PC-3 (cell line): ENCODE results near the gene OBP2B. TPM values are rescaled to one million over a fixed set of nuclear protein-coding genes. Genes with fewer than 3 reads are reported as not detected.

Experiments used
- ATAC-seq: fragments of 200-7000 bp; cut with Tn5 transposase; 2 replicates; pipeline ENCODE4 v1.9.1; 2020; ENCODE audit warnings: mild to moderate bottlenecking, moderate library complexity
- BruUV-seq: library from RNA; stranded (reverse); fragments of 400-500 nt; replicated peaks from 2 replicates; lab custom pipeline; 2021; lab: Mats Ljungman, UMichigan
- CTCF ChIA-PET: fragments of 300-600 bp; sonication (Branson Sonifier 250); formaldehyde crosslinking; loops from one replicate; lab custom pipeline; 2022; ENCODE audit warnings: antibody characterized with exemption; lab: Charles Lee
- POLR2A ChIA-PET: fragments of 300-600 bp; sonication (Branson Sonifier 250); formaldehyde crosslinking; loops from one replicate; lab custom pipeline; 2022; ENCODE audit warnings: antibody characterized with exemption; ENCODE audit not compliant: unreplicated experiment; lab: Charles Lee
- DNase-seq: peaks from one replicate; pipeline ENCODE4 v3.0.0-alpha.2; 2015
- H2AFZ ChIP-seq: fragments of 300-600 bp; sonication (generic); 2 replicates; pipeline ENCODE4 v1.6.0; 2016; ENCODE audit warnings: antibody characterized with exemption, low read length
- H3F3A ChIP-seq: fragments of 300-600 bp; sonication (generic); one replicate; pipeline ENCODE4 v1.6.0; 2017; ENCODE audit warnings: antibody characterized with exemption, low read length, control low read depth, mild to moderate bottlenecking; ENCODE audit not compliant: unreplicated experiment
- H3K27ac ChIP-seq: fragments of 300-600 bp; sonication (generic); 2 replicates; pipeline ENCODE4 v1.5.1; 2016; ENCODE audit warnings: mild to moderate bottlenecking, low read length
- H3K27me3 ChIP-seq: fragments of 300-600 bp; sonication (generic); 2 replicates; pipeline ENCODE4 v1.6.1; 2016; ENCODE audit warnings: low read length, mixed read lengths
- H3K36me3 ChIP-seq: fragments of 300-600 bp; sonication (generic); 2 replicates; pipeline ENCODE4 v1.6.1; 2016; ENCODE audit warnings: low read depth, mixed run types, low read length, mixed read lengths
- H3K4me1 ChIP-seq: fragments of 300-600 bp; sonication (generic); 2 replicates; pipeline ENCODE4 v1.5.1; 2016; ENCODE audit warnings: low read length; ENCODE audit not compliant: insufficient read depth
- H3K4me2 ChIP-seq: fragments of 300-600 bp; sonication (generic); 2 replicates; pipeline ENCODE4 v1.6.0; 2016; ENCODE audit warnings: low read length
- H3K4me3 ChIP-seq: fragments of 300-600 bp; sonication (generic); 2 replicates; pipeline ENCODE4 v1.5.1; 2016; ENCODE audit warnings: mild to moderate bottlenecking, low read length, mixed read lengths
- H3K79me2 ChIP-seq: fragments of 300-600 bp; sonication (generic); 2 replicates; pipeline ENCODE4 v1.6.1; 2017; ENCODE audit warnings: low read length, mixed read lengths
- H3K9ac ChIP-seq: fragments of 300-600 bp; sonication (generic); 2 replicates; pipeline ENCODE4 v1.6.0; 2016; ENCODE audit warnings: mild to moderate bottlenecking, low read length
- H3K9me2 ChIP-seq: fragments of 300-600 bp; sonication (generic); replicated peaks from 2 replicates; pipeline ENCODE4 v1.6.1; 2016; ENCODE audit warnings: mixed run types, low read length, mixed read lengths
- H3K9me3 ChIP-seq: fragments of 300-600 bp; sonication (generic); 2 replicates; pipeline ENCODE4 v1.6.1; 2016; ENCODE audit warnings: low read length, mixed read lengths
- H4K20me1 ChIP-seq: fragments of 300-600 bp; sonication (generic); 2 replicates; pipeline ENCODE4 v1.6.1; 2016; ENCODE audit warnings: low read length, mixed read lengths
- CTCF ChIP-seq: fragments of 300-600 bp; sonication (generic); conservative IDR thresholded peaks from 2 replicates; pipeline ENCODE4 v1.5.1; 2017; ENCODE audit warnings: antibody characterized with exemption, low read depth, mild to moderate bottlenecking, low read length
- EZH2 ChIP-seq: fragments of 300-600 bp; sonication (generic); IDR thresholded peaks from one replicate; pipeline ENCODE4 v1.6.1; 2017; ENCODE audit warnings: antibody characterized with exemption, mild to moderate bottlenecking, low read length; ENCODE audit not compliant: unreplicated experiment
- EZH2phosphoT487 ChIP-seq: fragments of 300-600 bp; sonication (generic); IDR thresholded peaks from 2 replicates; pipeline ENCODE4 v1.6.1; 2018; ENCODE audit warnings: mild to moderate bottlenecking, antibody characterized with exemption, low read length, borderline replicate concordance
- intact Hi-C: fragments of 100-400 bp; cut with micrococcal nuclease; formaldehyde crosslinking; loops from 2 replicates; pipeline ENCODE4 v1.9.0; 2023
- total RNA-seq: library from RNA; depleted of rRNA; stranded (reverse); fragments of >200 nt; gene quantifications from 2 replicates; pipeline ENCODE4 v1.2.3, GENCODE V29; 2014

Gene OBP2B
- total RNA-seq, 1 experiment from 2014 or later = not detected

- Histone ChIP-seq H3K4me3 (no peak overlapping the region), H3K9me2 (no peaks in the 10 kb centered on the region), H3K27ac (no peak overlapping the region), H4K20me1 (no peaks in the 10 kb centered on the region), H3K9ac (no peak overlapping the region), H3K9me3 (no peaks in the 10 kb centered on the region), H3K36me3 (no peaks in the 10 kb centered on the region), H3K4me2 (no peak overlapping the region), H2AFZ (no peak overlapping the region), H3K4me1 (peaks cover 31% of the 10 kb centered on the region), H3F3A (no peaks in the 10 kb centered on the region), H3K27me3 (no peaks in the 10 kb centered on the region), H3K79me2 (no peaks in the 10 kb centered on the region)
- BruUV-seq = no TSS peak
- intact Hi-C loops = no loop called here
- TF ChIP-seq CTCF (no peak), EZH2phosphoT487 (no peak), EZH2 (no peak)
- no peak for ATAC-seq
- ChIA-PET POLR2A (no interaction called here), CTCF (no interaction called here)
- no peak for DNase-seq
These were observed 40.3 kb upstream of the OBP2B start for GRCh38 chr9:133249337-133249736.

- Histone ChIP-seq H3K4me1 (peaks cover 31% of the 10 kb centered on the region), H3K4me2 (no peak overlapping the region), H4K20me1 (no peaks in the 10 kb centered on the region), H3K79me2 (no peaks in the 10 kb centered on the region), H2AFZ (no peak overlapping the region), H3F3A (no peaks in the 10 kb centered on the region), H3K27ac (no peak overlapping the region), H3K4me3 (no peak overlapping the region), H3K9me3 (no peaks in the 10 kb centered on the region), H3K9me2 (no peaks in the 10 kb centered on the region), H3K27me3 (no peaks in the 10 kb centered on the region), H3K36me3 (no peaks in the 10 kb centered on the region), H3K9ac (no peak overlapping the region)
- POLR2A ChIA-PET = no interaction called here
- no peak for DNase-seq
- intact Hi-C loops = no loop called here
- CTCF ChIA-PET = no interaction called here
- ATAC-seq = no peak
- TF ChIP-seq CTCF = no peak
- TF ChIP-seq EZH2phosphoT487 = no peak
- TF ChIP-seq EZH2 = no peak
- no TSS peak for BruUV-seq
These were observed 39.8 kb upstream of the OBP2B start for GRCh38 chr9:133248726-133249295.

GRCh38 chr9:133247632-133248031, 38.6 kb upstream of the OBP2B start:
- Histone ChIP-seq H3K4me3 (no peak overlapping the region), H3K79me2 (no peaks in the 10 kb centered on the region), H3K4me2 (no peak overlapping the region), H3K27ac (no peak overlapping the region), H3K36me3 (no peaks in the 10 kb centered on the region), H3F3A (no peaks in the 10 kb centered on the region), H3K27me3 (no peaks in the 10 kb centered on the region), H3K9ac (no peak overlapping the region), H3K4me1 (peaks cover 26% of the 10 kb centered on the region), H3K9me2 (no peaks in the 10 kb centered on the region), H4K20me1 (no peaks in the 10 kb centered on the region), H2AFZ (no peak overlapping the region), H3K9me3 (no peaks in the 10 kb centered on the region)
- no TSS peak for BruUV-seq
- no peak for DNase-seq
- intact Hi-C loops = no loop called here
- TF ChIP-seq EZH2phosphoT487 (no peak), CTCF (no peak), EZH2 (no peak)
- POLR2A ChIA-PET = no interaction called here
- ATAC-seq = no peak
- CTCF ChIA-PET = no interaction called here
